Choroid plexus epithelial cell (primary cell): ENCODE data around the gene ZP1.

Experiments
- DNase-seq: peaks from one replicate; pipeline ENCODE4 v3.0.0-alpha.2; 2010; ENCODE audit warnings: low read depth
- H3K4me3 ChIP-seq: 2 replicates; pipeline ENCODE4 v1.5.1; 2011; ENCODE audit warnings: low read depth, mild to moderate bottlenecking, control low read depth, low read length, moderate library complexity
- TF ChIP-seq, protein P1 (sequence below): conservative IDR thresholded peaks from 2 replicates; pipeline ENCODE4 v1.5.1; 2011; ENCODE audit warnings: low read depth, mild to moderate bottlenecking, control low read depth, inconsistent platforms, low read length, moderate library complexity

ZP1 gene

DNA sequence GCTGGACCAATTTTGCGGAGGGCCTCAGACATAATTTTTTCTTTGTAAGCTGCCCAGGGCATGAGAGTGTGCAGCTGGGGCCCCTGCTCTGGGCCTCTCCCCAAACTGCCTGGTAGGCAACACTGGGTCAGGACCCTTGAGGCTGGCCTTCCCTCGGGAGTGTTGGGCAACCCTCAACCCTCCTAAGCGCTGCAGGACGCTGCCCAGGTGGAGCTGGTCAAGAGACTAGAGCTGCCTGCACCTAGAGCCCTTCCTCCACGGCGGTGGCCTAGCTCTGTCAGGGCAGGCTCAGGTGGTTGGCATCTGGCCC, 56.4 kb downstream of the ZP1 start:
- no peak for DNase-seq
- TF ChIP-seq, protein P1, sequence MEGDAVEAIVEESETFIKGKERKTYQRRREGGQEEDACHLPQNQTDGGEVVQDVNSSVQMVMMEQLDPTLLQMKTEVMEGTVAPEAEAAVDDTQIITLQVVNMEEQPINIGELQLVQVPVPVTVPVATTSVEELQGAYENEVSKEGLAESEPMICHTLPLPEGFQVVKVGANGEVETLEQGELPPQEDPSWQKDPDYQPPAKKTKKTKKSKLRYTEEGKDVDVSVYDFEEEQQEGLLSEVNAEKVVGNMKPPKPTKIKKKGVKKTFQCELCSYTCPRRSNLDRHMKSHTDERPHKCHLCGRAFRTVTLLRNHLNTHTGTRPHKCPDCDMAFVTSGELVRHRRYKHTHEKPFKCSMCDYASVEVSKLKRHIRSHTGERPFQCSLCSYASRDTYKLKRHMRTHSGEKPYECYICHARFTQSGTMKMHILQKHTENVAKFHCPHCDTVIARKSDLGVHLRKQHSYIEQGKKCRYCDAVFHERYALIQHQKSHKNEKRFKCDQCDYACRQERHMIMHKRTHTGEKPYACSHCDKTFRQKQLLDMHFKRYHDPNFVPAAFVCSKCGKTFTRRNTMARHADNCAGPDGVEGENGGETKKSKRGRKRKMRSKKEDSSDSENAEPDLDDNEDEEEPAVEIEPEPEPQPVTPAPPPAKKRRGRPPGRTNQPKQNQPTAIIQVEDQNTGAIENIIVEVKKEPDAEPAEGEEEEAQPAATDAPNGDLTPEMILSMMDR: no peak
- no peak overlapping the region for H3K4me3 ChIP-seq

DNA sequence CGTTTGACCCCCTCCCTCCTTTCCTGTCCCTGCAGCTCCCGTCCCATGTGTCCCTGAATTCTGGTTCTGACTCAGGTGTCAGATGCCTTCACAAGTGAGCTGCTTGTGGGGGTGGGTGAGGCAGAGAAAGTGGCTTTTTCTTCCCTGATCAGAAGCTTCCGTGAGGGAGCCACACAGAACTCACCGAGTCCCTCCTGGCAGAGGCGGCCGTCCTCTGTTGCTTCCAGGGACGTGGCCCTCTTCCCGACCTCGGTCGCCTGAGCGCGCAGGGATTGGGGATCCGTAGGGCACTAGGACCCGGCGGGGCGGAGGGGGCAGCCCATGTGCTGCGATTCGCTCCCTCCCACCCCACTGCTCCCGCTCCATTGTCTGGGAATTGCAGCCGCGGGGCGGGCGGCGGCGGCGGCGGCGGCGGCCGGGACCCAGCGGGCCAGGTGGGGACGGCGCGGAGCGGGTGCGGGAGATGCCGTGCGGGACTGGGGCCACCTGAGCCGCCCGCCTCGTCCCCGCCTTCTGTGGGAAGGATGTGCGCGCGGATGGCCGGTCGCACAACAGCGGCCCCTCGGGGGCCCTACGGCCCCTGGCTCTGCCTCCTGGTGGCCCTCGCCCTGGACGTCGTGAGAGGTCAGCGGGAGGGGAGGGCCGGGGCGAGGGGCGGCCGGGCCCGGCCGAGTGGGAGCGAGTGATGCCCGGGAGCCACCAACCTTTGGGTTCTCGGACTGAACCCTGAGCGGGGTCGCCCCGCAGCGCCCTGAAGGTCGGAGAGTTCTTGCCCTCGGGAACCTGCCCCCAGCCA, 57.0 kb downstream of the ZP1 start, which contains the start of gene TMEM132A:
Gene TMEM132A (plus strand): TSS at position 351 of the 796 bp plus-strand sequence. CDS start 174 bp downstream, at position 525.
- peak; percentile 56 for DNase-seq
- H3K4me3 ChIP-seq: peak within 1 kb of the TSS; percentile 66
- TF ChIP-seq, protein P1: no peak
